Measurements from ENCODE around the gene NDOR1. TPM values are rescaled to one million over a fixed set of nuclear protein-coding genes. Genes with fewer than 3 reads are reported as not detected.
A peak's percentile ranks its signal among the peaks of the same experiment; 100 is the strongest.

The NDOR1 gene
- total and polyA plus RNA-seq, 4 donors, result 4.5 to 22.0 (median 12.0) TPM

- Histone ChIP-seq H3K27me3 (ENCODE audit: control insufficient read depth in 3 of 3, insufficient read depth in 3 of 3, low read length in 2 of 3) (no peaks in the 10 kb centered on the region), H3K27ac (ENCODE audit: low read depth in 1 of 2, low read length in 1 of 2) (no peak overlapping the region), H3K4me3 (no peak overlapping the region), H3K36me3 (ENCODE audit: control insufficient read depth in 4 of 4, insufficient read depth in 4 of 4, low read length in 4 of 4) (peaks cover 0 to 10% (median 0%) of the 10 kb centered on the region in 4 donors), H3K9ac (ENCODE audit: insufficient read depth in 1 of 2, low read length in 2 of 2) (no peak overlapping the region), H3K4me1 (ENCODE audit: control insufficient read depth in 5 of 5, insufficient read depth in 5 of 5, low read length in 5 of 5) (peaks cover 0 to 19% (median 13%) of the 10 kb centered on the region in 5 donors), H3K9me3 (ENCODE audit: control insufficient read depth in 4 of 4, insufficient read depth in 3 of 4, low read length in 3 of 4) (no peaks in the 10 kb centered on the region)
- ATAC-seq (ENCODE audit: insufficient read depth, low FRiP score) (no peak), DNase-seq (no peak)
- no peak for TF ChIP-seq CTCF (IDR thresholded peaks at IDR 0.05; ENCODE audit: control extremely low read depth, extremely low read depth)
- WGBS, 2 donors, result 78 to 90% methylated on average over 20 to 21 of the region's 21 CpGs
These were observed 9.8 kb upstream of the NDOR1 start for GRCh38 chr9:137195525-137196220.

- TF ChIP-seq CTCF (IDR thresholded peaks at IDR 0.05; ENCODE audit: control extremely low read depth, extremely low read depth), result no peak
These were observed 7.2 kb upstream of the NDOR1 start for GRCh38 chr9:137198051-137198901.

GRCh38 chr9:137198902-137199283, 6.6 kb upstream of the NDOR1 start:
- Histone ChIP-seq H3K4me1 (ENCODE audit: control insufficient read depth in 5 of 5, insufficient read depth in 5 of 5, low read length in 5 of 5) (peaks cover 0 to 28% (median 19%) of the 10 kb centered on the region in 5 donors), H3K9ac (ENCODE audit: insufficient read depth in 1 of 2, low read length in 2 of 2) (no peak overlapping the region), H3K27ac (ENCODE audit: low read depth in 1 of 2, low read length in 1 of 2) (peak overlapping the region; percentile 21 to 89), H3K4me3 (no peak overlapping the region), H3K36me3 (ENCODE audit: control insufficient read depth in 4 of 4, insufficient read depth in 4 of 4, low read length in 4 of 4) (peaks cover 0 to 2% (median under 1%) of the 10 kb centered on the region in 4 donors), H3K27me3 (ENCODE audit: control insufficient read depth in 3 of 3, insufficient read depth in 3 of 3, low read length in 2 of 3) (no peaks in the 10 kb centered on the region), H3K9me3 (ENCODE audit: control insufficient read depth in 4 of 4, insufficient read depth in 3 of 4, low read length in 3 of 4) (no peaks in the 10 kb centered on the region)
- DNase-seq, result no peak
- 72 to 86% methylated on average over 11 of the region's 11 CpGs for WGBS, 2 donors
- TF ChIP-seq CTCF (IDR thresholded peaks at IDR 0.05; ENCODE audit: control extremely low read depth, extremely low read depth), result no peak
- no peak for ATAC-seq (ENCODE audit: insufficient read depth, low FRiP score)

More at GRCh38 chr9:137198051-137198901, 7.2 kb upstream of the NDOR1 start:
- no peak overlapping the region for H3K4me3 ChIP-seq
- H3K27me3 ChIP-seq (ENCODE audit: control insufficient read depth in 3 of 3, insufficient read depth in 3 of 3, low read length in 2 of 3), result no peaks in the 10 kb centered on the region
- 77 to 91% methylated on average over 19 of the region's 19 CpGs for WGBS, 2 donors
- ATAC-seq (ENCODE audit: insufficient read depth, low FRiP score) (no peak), DNase-seq (no peak)
- H3K4me1 ChIP-seq (ENCODE audit: control insufficient read depth in 5 of 5, insufficient read depth in 5 of 5, low read length in 5 of 5), result peaks cover 0 to 23% (median 17%) of the 10 kb centered on the region in 5 donors
- no peaks in the 10 kb centered on the region for H3K36me3 ChIP-seq (ENCODE audit: control insufficient read depth in 4 of 4, insufficient read depth in 4 of 4, low read length in 4 of 4)
- H3K9me3 ChIP-seq (ENCODE audit: control insufficient read depth in 4 of 4, insufficient read depth in 3 of 4, low read length in 3 of 4), result no peaks in the 10 kb centered on the region
- no peak overlapping the region for H3K9ac ChIP-seq (ENCODE audit: insufficient read depth in 1 of 2, low read length in 2 of 2)
- peak overlapping the region in 1 of 2 donors; percentile 89 for H3K27ac ChIP-seq (ENCODE audit: low read depth in 1 of 2, low read length in 1 of 2)
